GM18951 (cell line): Measurements from ENCODE around the gene TIMMDC1.
"Not testable (repeated sequence)": the region's sequence is repeated elsewhere in the genome, so short reads cannot be mapped to it uniquely, and the experiment has no call there.

Source experiments
- POLR2A ChIP-seq: IDR thresholded peaks from 4 replicates; pipeline ENCODE4 v1.6.1; 2011; ENCODE audit warnings: mild to moderate bottlenecking; ENCODE audit not compliant: insufficient read length, insufficient read depth; ENCODE audit errors: extremely low read depth
- in situ Hi-C: fragments of 300-500 bp; cut with MboI; formaldehyde crosslinking; loops from one replicate; pipeline ENCODE4 v1.12.0; 2022; ENCODE audit warnings: low sequenced_read_pairs, mixed read lengths, inconsistent platforms; ENCODE audit not compliant: unreplicated experiment

Gene TIMMDC1

DNA sequence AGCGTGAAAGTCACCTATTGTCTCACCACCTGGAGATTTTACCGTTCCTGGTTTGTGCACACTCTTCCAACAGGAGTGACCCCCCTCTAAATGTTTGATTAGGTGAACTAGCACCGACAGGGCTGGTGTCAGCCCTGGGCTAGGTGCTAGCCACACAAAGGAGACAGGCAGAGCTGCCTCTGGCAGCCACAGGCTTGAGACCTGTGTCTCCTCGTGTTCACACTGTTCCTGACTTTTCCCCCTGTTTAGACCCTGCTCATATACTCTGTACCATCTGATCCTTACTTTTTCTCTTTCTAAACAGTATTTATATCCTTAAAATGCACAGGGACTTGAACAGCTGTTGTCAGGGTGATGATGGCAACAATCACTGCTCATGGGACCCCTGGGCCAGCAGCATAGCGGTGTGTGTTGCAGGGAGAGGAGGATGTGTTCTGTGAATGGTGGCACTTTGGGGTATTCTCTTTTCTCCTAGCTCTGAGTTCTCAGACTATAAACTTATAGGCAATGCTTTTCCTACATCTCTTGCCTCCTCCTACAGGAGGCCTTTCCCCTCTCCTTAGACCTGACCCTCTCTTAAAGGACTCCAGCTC is 55.6 kb downstream of the TIMMDC1 start:
- in situ Hi-C loops, result no loop called here
- TF ChIP-seq POLR2A, result no peak

DNA sequence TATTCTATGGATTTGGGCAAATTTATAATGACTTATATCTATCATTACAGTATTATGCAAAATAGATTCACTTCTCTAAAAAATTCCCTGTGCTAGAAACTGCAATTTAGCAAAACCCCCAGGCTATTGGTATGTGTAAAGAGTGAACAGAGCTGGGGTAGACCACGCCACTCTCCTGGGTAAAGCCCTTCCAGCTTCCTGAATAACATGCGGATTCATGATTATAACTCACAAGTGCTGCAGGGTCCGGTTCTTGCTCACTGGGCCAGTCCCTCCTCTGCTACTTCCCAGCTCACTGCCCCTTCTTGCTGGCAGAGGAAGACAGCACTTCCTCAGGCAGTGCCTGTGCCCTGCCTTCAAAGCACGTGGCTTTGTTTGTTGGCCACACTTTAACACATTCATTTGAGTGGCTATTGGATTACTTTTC is 57.0 kb downstream of the TIMMDC1 start:
- TF ChIP-seq POLR2A, result no peak
- in situ Hi-C loops, result no loop called here

DNA sequence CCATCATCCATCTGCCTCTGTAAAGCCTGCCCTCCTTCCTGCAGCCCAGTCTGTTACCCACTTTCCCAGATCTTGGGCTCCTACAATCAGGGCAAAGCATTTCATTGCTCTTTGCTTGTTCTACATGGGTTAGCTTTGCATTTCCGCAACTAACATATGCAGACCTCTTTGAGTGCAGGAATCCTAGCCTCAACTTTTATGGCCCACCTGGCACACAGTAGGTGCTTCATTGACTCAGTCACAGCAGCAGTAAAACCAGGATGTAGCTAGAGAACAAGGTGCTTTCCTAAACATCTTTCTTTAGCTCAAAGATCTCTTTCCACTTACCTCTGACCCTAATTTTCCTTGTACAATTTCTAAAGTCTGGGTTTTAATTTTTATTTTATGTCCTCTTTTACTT is 57.6 kb downstream of the TIMMDC1 start:
- TF ChIP-seq POLR2A, result no peak
- in situ Hi-C loops, result no loop called here

GRCh38 chr3:119557192-119557876 is 59.0 kb downstream of the TIMMDC1 start:
- peak; percentile 41 for TF ChIP-seq POLR2A
- in situ Hi-C loops, result no loop called here

DNA sequence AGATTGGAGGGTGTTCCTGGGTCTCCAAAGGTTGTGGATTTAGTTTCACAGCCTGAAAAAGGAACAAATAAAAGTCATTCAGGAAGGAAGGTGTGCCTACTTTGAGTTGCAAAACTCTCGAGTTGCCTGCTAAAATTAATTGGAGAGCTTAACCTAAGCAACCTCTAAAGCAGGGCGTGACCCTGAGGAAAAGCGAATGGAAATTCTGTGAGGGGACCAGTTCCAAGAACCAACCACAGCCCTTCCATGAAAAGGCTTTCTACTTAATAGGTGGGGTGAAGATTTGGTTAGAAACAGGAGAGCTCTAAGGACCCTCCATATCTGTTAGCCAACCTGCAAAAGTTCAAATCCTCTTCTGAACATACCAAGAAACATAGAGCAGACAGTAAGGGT is 59.5 kb downstream of the TIMMDC1 start:
- in situ Hi-C loops, result no loop called here
- TF ChIP-seq POLR2A, result no peak

GRCh38 chr3:119558626-119559317 is 60.4 kb downstream of the TIMMDC1 start:
- no peak for TF ChIP-seq POLR2A
- in situ Hi-C loops, result no loop called here

DNA sequence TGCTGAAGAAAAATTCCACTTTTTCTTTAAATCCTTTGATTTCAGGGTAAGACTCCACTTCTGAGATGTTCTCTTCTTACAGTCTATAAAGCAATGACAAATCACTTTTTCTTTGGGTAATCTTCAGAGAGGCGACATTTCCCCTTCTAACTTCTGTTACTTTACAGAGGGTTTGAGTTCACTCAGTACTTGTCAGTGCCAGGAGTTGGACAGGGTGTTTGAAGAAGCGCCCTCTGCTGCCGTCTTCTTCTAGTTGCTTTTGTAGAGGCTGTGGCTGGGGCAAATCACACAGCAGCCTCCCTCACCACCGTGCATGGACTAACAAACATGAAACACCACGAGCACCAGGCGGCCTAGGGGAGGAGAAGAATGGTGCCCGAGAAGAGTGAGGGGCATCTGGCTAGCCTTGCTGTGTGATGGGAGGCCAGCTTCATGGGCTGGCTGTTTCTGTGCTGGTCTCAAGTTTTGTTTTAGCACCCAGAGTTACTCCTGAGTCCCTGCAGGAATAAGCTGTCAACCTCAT is 61.2 kb downstream of the TIMMDC1 start, which contains the start of gene CD80:
Gene CD80, minus strand, starts transcription at position 174 of the 523 bp plus-strand sequence. CDS start 1,886 bp downstream, outside the sequence.
- in situ Hi-C loops, result no loop called here
- peak; percentile 50 for TF ChIP-seq POLR2A

GRCh38 chr3:119560160-119560559 is 61.8 kb downstream of the TIMMDC1 start:
- in situ Hi-C loops, result no loop called here
- no peak for TF ChIP-seq POLR2A

DNA sequence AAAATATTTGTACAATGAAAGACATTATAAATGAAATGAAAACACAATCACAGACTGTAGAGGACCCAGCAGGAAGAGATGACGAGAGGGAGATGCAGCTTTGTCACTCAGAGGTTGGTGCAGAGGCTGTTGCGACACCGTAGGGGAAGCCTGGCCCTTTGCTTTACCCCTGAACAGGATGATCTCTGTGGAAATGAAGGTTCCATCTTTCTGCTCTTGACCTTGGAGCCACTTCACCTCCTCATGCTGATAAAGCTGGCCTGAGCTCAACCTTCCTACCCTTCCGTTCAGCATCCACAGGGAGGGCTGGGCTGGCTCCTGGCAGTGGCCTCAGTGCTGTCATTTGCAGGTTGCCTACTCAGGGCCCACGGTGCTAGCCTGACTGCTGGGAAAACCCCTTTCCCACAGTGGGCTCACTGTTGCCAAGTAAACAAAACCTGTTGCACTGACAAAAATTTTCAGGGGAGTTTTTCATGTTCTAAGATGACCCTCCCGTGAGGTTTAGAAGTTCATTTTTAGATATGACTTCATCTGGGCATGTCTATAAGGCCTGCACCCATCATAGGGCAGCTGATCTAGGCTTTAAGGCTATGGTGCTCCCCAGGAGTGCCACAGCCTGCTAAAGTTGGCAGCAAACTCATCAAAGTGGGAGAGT is 64.1 kb downstream of the TIMMDC1 start:
- in situ Hi-C loops, result no loop called here
- peak; percentile 69 for TF ChIP-seq POLR2A

DNA sequence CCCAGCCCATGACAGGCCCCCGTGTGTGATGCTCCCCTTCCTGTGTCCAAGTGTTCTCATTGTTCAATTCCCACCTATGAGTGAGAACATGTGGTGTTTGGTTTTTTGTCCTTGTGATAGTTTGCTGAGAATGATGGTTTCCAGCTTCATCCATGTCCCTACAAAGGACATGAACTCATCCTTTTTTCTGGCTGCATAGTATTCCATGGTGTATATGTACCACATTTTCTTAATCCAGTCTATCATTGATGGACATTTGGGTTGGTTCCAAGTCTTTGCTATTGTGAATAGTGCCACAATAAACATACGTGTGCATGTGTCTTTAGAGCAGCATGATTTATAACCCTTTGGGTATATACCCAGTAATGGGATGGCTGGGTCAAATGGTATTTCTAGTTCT is 65.0 kb downstream of the TIMMDC1 start:
- in situ Hi-C loops, result not testable (repeated sequence)

DNA sequence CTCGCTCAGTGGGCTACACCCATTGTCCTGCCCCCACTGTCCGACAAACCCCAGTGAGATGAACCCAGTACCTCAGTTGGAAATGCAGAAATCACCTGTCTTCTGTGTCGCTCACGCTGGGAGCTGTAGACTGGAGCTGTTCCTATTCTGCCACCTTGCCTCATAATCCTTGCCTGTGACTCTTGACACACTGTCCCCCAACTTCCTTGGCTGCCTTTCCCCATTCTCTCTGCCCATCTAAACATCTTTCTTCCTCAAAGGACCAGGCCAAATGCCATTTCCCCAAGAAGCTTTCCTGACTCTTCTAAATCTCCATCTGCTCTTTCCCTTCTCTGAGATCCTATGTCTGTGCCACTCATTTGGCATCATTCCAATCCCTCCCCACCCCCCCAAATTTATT is 70.8 kb downstream of the TIMMDC1 start:
- no peak for TF ChIP-seq POLR2A
- in situ Hi-C loops, result no loop called here

- TF ChIP-seq POLR2A, result no peak
- in situ Hi-C loops, result no loop called here
These were observed 71.9 kb downstream of the TIMMDC1 start for GRCh38 chr3:119570229-119570628.

DNA sequence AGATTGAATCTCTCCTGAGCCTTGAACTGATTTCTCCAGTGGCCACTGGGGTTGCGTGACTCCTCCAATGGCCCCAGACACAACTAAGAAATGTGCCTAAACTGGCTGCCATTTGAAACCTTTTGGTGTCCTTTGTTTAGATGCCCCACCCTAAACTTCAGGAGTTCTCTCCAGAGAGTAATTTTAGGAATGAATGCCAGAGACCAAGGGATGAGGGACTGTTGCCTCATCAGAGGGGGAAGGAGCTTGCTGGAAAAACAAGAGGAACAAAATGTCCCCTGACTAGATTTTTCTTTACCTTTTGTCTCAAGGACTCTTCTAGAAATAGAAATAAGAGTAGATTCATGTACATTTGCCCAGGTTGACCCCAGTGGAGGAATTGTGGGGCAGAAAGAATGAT is 72.9 kb downstream of the TIMMDC1 start:
- in situ Hi-C loops, result no loop called here
- no peak for TF ChIP-seq POLR2A
